HL-60 (cell line): ENCODE results near the gene TAGLN3.

Source experiments
- GABPA ChIP-seq: IDR thresholded peaks from 2 replicates; pipeline ENCODE4 v1.6.1; 2012; ENCODE audit warnings: low read depth
- POLR2AphosphoS5 ChIP-seq: IDR thresholded peaks from 2 replicates; pipeline ENCODE4 v1.6.1; 2012; ENCODE audit warnings: low read depth
- SPI1 ChIP-seq: IDR thresholded peaks from 2 replicates; pipeline ENCODE4 v1.6.1; 2012; ENCODE audit warnings: low read depth, mild to moderate bottlenecking, borderline replicate concordance
- TF ChIP-seq, protein P1 (sequence below): IDR thresholded peaks from one replicate; pipeline ENCODE4 v1.5.1; 2011; ENCODE audit warnings: low read length, control low read depth, inconsistent platforms; ENCODE audit not compliant: insufficient read depth
- TF ChIP-seq, protein P2 (sequence below): IDR thresholded peaks from 2 replicates; pipeline ENCODE4 v1.6.1; 2012; ENCODE audit warnings: low read depth; ENCODE audit not compliant: insufficient replicate concordance

DNA sequence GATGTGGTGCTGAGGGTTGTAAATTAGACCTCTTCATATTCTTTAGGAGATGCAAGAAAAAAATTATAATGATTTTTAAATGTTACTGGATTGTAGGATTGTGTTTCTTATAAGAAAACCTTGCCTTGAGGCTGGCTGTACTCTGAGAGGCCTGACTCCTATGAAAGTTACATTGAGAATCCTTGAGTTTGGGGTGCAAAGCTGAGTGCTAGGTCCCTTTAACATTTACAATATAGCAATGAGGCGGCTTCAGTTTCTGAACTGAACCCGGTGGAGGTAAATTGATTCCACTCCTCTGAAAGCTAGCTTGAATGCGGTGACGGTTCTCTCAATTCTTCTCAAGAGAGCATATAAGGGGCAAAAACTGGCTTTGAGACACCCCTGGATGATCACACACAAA lies 35.7 kb downstream of the TAGLN3 start, which contains the start of gene TMPRSS7:
- TF ChIP-seq, protein P1, sequence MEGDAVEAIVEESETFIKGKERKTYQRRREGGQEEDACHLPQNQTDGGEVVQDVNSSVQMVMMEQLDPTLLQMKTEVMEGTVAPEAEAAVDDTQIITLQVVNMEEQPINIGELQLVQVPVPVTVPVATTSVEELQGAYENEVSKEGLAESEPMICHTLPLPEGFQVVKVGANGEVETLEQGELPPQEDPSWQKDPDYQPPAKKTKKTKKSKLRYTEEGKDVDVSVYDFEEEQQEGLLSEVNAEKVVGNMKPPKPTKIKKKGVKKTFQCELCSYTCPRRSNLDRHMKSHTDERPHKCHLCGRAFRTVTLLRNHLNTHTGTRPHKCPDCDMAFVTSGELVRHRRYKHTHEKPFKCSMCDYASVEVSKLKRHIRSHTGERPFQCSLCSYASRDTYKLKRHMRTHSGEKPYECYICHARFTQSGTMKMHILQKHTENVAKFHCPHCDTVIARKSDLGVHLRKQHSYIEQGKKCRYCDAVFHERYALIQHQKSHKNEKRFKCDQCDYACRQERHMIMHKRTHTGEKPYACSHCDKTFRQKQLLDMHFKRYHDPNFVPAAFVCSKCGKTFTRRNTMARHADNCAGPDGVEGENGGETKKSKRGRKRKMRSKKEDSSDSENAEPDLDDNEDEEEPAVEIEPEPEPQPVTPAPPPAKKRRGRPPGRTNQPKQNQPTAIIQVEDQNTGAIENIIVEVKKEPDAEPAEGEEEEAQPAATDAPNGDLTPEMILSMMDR: no peak
- no peak for TF ChIP-seq SPI1
- no peak for TF ChIP-seq POLR2AphosphoS5
- TF ChIP-seq, protein P2, sequence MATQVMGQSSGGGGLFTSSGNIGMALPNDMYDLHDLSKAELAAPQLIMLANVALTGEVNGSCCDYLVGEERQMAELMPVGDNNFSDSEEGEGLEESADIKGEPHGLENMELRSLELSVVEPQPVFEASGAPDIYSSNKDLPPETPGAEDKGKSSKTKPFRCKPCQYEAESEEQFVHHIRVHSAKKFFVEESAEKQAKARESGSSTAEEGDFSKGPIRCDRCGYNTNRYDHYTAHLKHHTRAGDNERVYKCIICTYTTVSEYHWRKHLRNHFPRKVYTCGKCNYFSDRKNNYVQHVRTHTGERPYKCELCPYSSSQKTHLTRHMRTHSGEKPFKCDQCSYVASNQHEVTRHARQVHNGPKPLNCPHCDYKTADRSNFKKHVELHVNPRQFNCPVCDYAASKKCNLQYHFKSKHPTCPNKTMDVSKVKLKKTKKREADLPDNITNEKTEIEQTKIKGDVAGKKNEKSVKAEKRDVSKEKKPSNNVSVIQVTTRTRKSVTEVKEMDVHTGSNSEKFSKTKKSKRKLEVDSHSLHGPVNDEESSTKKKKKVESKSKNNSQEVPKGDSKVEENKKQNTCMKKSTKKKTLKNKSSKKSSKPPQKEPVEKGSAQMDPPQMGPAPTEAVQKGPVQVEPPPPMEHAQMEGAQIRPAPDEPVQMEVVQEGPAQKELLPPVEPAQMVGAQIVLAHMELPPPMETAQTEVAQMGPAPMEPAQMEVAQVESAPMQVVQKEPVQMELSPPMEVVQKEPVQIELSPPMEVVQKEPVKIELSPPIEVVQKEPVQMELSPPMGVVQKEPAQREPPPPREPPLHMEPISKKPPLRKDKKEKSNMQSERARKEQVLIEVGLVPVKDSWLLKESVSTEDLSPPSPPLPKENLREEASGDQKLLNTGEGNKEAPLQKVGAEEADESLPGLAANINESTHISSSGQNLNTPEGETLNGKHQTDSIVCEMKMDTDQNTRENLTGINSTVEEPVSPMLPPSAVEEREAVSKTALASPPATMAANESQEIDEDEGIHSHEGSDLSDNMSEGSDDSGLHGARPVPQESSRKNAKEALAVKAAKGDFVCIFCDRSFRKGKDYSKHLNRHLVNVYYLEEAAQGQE: no peak
- TF ChIP-seq GABPA: no peak
